GM19467 (cell line): Measurements from ENCODE around the gene MS4A1.
A peak's percentile ranks its signal among the peaks of the same experiment; 100 is the strongest.
"Not testable (repeated sequence)": the region's sequence is repeated elsewhere in the genome, so short reads cannot be mapped to it uniquely, and the experiment has no call there.

ENCODE experiments used
- ATAC-seq: cut with Tn5 transposase; IDR thresholded peaks from one replicate; pipeline ENCODE4 v1.9.1; 2021; ENCODE audit warnings: mild to moderate bottlenecking, moderate library complexity; ENCODE audit not compliant: unreplicated experiment

The MS4A1 gene

GRCh38 chr11:60455531-60456042, at the start of gene MS4A1:
Gene MS4A1, plus strand, starts transcription at chr11:60455847. Its CDS starts 6,528 bp downstream, at chr11:60462375.
- ATAC-seq: peak; percentile 88

GRCh38 chr11:60420015-60420414, 35.6 kb upstream of the MS4A1 start:
- ATAC-seq: no peak

- no peak for ATAC-seq
Observed at GRCh38 chr11:60422609-60423008, 33.0 kb upstream of the MS4A1 start.

- no peak for ATAC-seq
Observed at GRCh38 chr11:60428517-60428916, 27.1 kb upstream of the MS4A1 start.

GRCh38 chr11:60429272-60429671, 26.4 kb upstream of the MS4A1 start, which contains the start of gene MS4A5:
Gene MS4A5, plus strand, starts transcription at chr11:60429572. Its CDS starts 103 bp downstream, at chr11:60429675.
- no peak for ATAC-seq

- no peak for ATAC-seq
Observed at GRCh38 chr11:60431251-60431650, 24.4 kb upstream of the MS4A1 start.

GRCh38 chr11:60433401-60433800, 22.2 kb upstream of the MS4A1 start:
- ATAC-seq: no peak

GRCh38 chr11:60447070-60447469, 8.6 kb upstream of the MS4A1 start:
- ATAC-seq: no peak

- no peak for ATAC-seq
Observed at GRCh38 chr11:60447846-60448245, 7.8 kb upstream of the MS4A1 start.

- ATAC-seq: not testable (repeated sequence)
Observed at GRCh38 chr11:60451185-60451584, 4.5 kb upstream of the MS4A1 start.

- ATAC-seq: no peak
Observed at GRCh38 chr11:60454212-60454611, 1.4 kb upstream of the MS4A1 start.

- ATAC-seq: peak; percentile 32
Observed at GRCh38 chr11:60457576-60457975, 1.9 kb downstream of the MS4A1 start.

- ATAC-seq: no peak
Observed at GRCh38 chr11:60459345-60459744, 3.7 kb downstream of the MS4A1 start.

- ATAC-seq: no peak
Observed at GRCh38 chr11:60468829-60469228, 13.2 kb downstream of the MS4A1 start.

- no peak for ATAC-seq
Observed at GRCh38 chr11:60469723-60470122, 14.1 kb downstream of the MS4A1 start.

GRCh38 chr11:60477035-60477445, 21.4 kb downstream of the MS4A1 start:
- ATAC-seq: peak; percentile 79

- no peak for ATAC-seq
Observed at GRCh38 chr11:60482361-60482760, 26.7 kb downstream of the MS4A1 start.

- peak; percentile 92 for ATAC-seq
Observed at GRCh38 chr11:60485987-60486386, 30.3 kb downstream of the MS4A1 start.

- no peak for ATAC-seq
Observed at GRCh38 chr11:60492488-60493009, 36.9 kb downstream of the MS4A1 start, which contains the start of gene MS4A12. Gene MS4A12, plus strand, starts transcription at chr11:60492778. Its CDS starts 4,541 bp downstream, at chr11:60497319.

GRCh38 chr11:60493454-60493853, 37.8 kb downstream of the MS4A1 start:
- no peak for ATAC-seq

- peak; percentile 30 for ATAC-seq
Observed at GRCh38 chr11:60498399-60498798, 42.8 kb downstream of the MS4A1 start.

- peak; percentile 79 for ATAC-seq
Observed at GRCh38 chr11:60498853-60499252, 43.2 kb downstream of the MS4A1 start.
